ENCODE data around the gene EPHB1. TPM values are rescaled to one million over a fixed set of nuclear protein-coding genes. Genes with fewer than 3 reads are reported as not detected.

The EPHB1 gene
- polyA plus RNA-seq, 1 experiment = 0.11 TPM

GRCh38 chr3:134820994-134821393 is 25.9 kb downstream of the EPHB1 start:
- TF ChIP-seq CTCF (IDR thresholded peaks at IDR 0.05; ENCODE audit: low read depth, low read length) = no peak
- H3K27me3 ChIP-seq (ENCODE audit: control insufficient read depth, insufficient read depth, low read length) = no peaks in the 10 kb centered on the region
- CTCF ChIA-PET = no interaction called here
- no peaks in the 10 kb centered on the region for H3K9me3 ChIP-seq (ENCODE audit: control insufficient read depth, insufficient read depth, low read length)
- DNase-seq (ENCODE audit: low read depth, low spot score) = no peak
- no peak overlapping the region for H3K27ac ChIP-seq (ENCODE audit: low read depth, low read length)
- no peak overlapping the region for H3K4me3 ChIP-seq (ENCODE audit: low read depth, low read length)
- POLR2A ChIA-PET = no interaction called here

GRCh38 chr3:134822090-134822489 is 27.0 kb downstream of the EPHB1 start:
- CTCF ChIA-PET = interaction anchor here (0.6 to 1.7 kb wide), 2 partner anchors 27 to 183 kb away, joined by 4 to 5 read pairs; partner anchors contain the start of gene EPHB1
- Histone ChIP-seq H3K9me3 (ENCODE audit: control insufficient read depth, insufficient read depth, low read length) (no peaks in the 10 kb centered on the region), H3K27ac (ENCODE audit: low read depth, low read length) (no peak overlapping the region), H3K4me3 (ENCODE audit: low read depth, low read length) (no peak overlapping the region), H3K27me3 (ENCODE audit: control insufficient read depth, insufficient read depth, low read length) (no peaks in the 10 kb centered on the region)
- no peak for DNase-seq (ENCODE audit: low read depth, low spot score)
- TF ChIP-seq CTCF (IDR thresholded peaks at IDR 0.05; ENCODE audit: low read depth, low read length) = no peak
- POLR2A ChIA-PET = no interaction called here

GRCh38 chr3:134823679-134824078 is 28.6 kb downstream of the EPHB1 start:
- Histone ChIP-seq H3K4me3 (ENCODE audit: low read depth, low read length) (no peak overlapping the region), H3K27ac (ENCODE audit: low read depth, low read length) (no peak overlapping the region), H3K27me3 (ENCODE audit: control insufficient read depth, insufficient read depth, low read length) (no peaks in the 10 kb centered on the region), H3K9me3 (ENCODE audit: control insufficient read depth, insufficient read depth, low read length) (no peaks in the 10 kb centered on the region)
- no peak for DNase-seq (ENCODE audit: low read depth, low spot score)
- ChIA-PET POLR2A (no interaction called here), CTCF (no interaction called here)
- no peak for TF ChIP-seq CTCF (IDR thresholded peaks at IDR 0.05; ENCODE audit: low read depth, low read length)

GRCh38 chr3:134824791-134825190 is 29.7 kb downstream of the EPHB1 start:
- TF ChIP-seq CTCF (IDR thresholded peaks at IDR 0.05; ENCODE audit: low read depth, low read length) = no peak
- CTCF ChIA-PET = interaction anchor here (0.8 to 1.1 kb wide), 2 partner anchors 14 to 30 kb away, joined by 3 read pairs; partner anchors contain the start of gene EPHB1
- Histone ChIP-seq H3K4me3 (ENCODE audit: low read depth, low read length) (no peak overlapping the region), H3K27me3 (ENCODE audit: control insufficient read depth, insufficient read depth, low read length) (no peaks in the 10 kb centered on the region), H3K27ac (ENCODE audit: low read depth, low read length) (no peak overlapping the region), H3K9me3 (ENCODE audit: control insufficient read depth, insufficient read depth, low read length) (no peaks in the 10 kb centered on the region)
- no peak for DNase-seq (ENCODE audit: low read depth, low spot score)
- POLR2A ChIA-PET = no interaction called here

- no peaks in the 10 kb centered on the region for H3K27me3 ChIP-seq (ENCODE audit: control insufficient read depth, insufficient read depth, low read length)
- no peak for TF ChIP-seq CTCF (IDR thresholded peaks at IDR 0.05; ENCODE audit: low read depth, low read length)
- H3K27ac ChIP-seq (ENCODE audit: low read depth, low read length) = no peak overlapping the region
- no peak overlapping the region for H3K4me3 ChIP-seq (ENCODE audit: low read depth, low read length)
- POLR2A ChIA-PET = no interaction called here
- DNase-seq (ENCODE audit: low read depth, low spot score) = no peak
- H3K9me3 ChIP-seq (ENCODE audit: control insufficient read depth, insufficient read depth, low read length) = no peaks in the 10 kb centered on the region
- CTCF ChIA-PET = no interaction called here
These were observed 32.2 kb downstream of the EPHB1 start for GRCh38 chr3:134827213-134827612.
